D341Med (cell line): Measurements from ENCODE around the gene GALT.
"Not testable (repeated sequence)": the region's sequence is repeated elsewhere in the genome, so short reads cannot be mapped to it uniquely, and the experiment has no call there.

ENCODE experiments used
- DNase-seq: peaks from one replicate; pipeline ENCODE4 v3.0.0; 2012; ENCODE audit warnings: low spot score

The GALT gene

GRCh38 chr9:34627716-34628655 lies 18.5 kb upstream of the GALT start:
- DNase-seq: no peak

- DNase-seq: peak; percentile 79
Observed at GRCh38 chr9:34628656-34629490, 17.6 kb upstream of the GALT start, which contains the start of gene ARID3C. ARID3C (minus strand) TSS chr9:34629066; CDS start chr9:34628014, 1,052 bp downstream.

GRCh38 chr9:34629491-34629808 lies 17.0 kb upstream of the GALT start:
- no peak for DNase-seq

- no peak for DNase-seq
Observed at GRCh38 chr9:34630402-34631154, 15.9 kb upstream of the GALT start.

GRCh38 chr9:34633166-34633565 lies 13.3 kb upstream of the GALT start:
- DNase-seq: no peak

- DNase-seq: peak; percentile 79
Observed at GRCh38 chr9:34633851-34634550, 12.5 kb upstream of the GALT start.

GRCh38 chr9:34634551-34635248 lies 11.8 kb upstream of the GALT start:
- no peak for DNase-seq

GRCh38 chr9:34635556-34635955 lies 10.9 kb upstream of the GALT start:
- DNase-seq: no peak

GRCh38 chr9:34636791-34637355 lies 9.6 kb upstream of the GALT start:
- no peak for DNase-seq

GRCh38 chr9:34637356-34638137 lies 8.9 kb upstream of the GALT start, which contains the start of gene SIGMAR1:
SIGMAR1 (minus strand) TSS chr9:34637787; CDS start chr9:34637697, 90 bp downstream.
- peak; percentile 96 for DNase-seq

- DNase-seq: no peak
Observed at GRCh38 chr9:34638138-34638445, 8.4 kb upstream of the GALT start.

GRCh38 chr9:34639322-34639721 lies 7.2 kb upstream of the GALT start:
- DNase-seq: not testable (repeated sequence)

- no peak for DNase-seq
Observed at GRCh38 chr9:34642679-34643078, 3.8 kb upstream of the GALT start.

- no peak for DNase-seq
Observed at GRCh38 chr9:34644766-34645314, 1.6 kb upstream of the GALT start.

GRCh38 chr9:34647084-34647403 lies 569 bp downstream of the GALT start:
- DNase-seq: no peak

- no peak for DNase-seq
Observed at GRCh38 chr9:34647651-34648050, 1.2 kb downstream of the GALT start.

GRCh38 chr9:34648673-34649072 lies 2.2 kb downstream of the GALT start:
- DNase-seq: no peak

GRCh38 chr9:34650816-34651215 lies 4.3 kb downstream of the GALT start:
- DNase-seq: no peak

GRCh38 chr9:34651321-34651720 lies 4.8 kb downstream of the GALT start:
- DNase-seq: no peak
